SK-N-SH treated with all-trans-retinoic acid at 6 μM for 48 hours (cell line): ENCODE measurements around the gene NR1H4.

Experiments
- ATAC-seq: fragments of 200-7000 bp; cut with Tn5 transposase; 3 replicates; pipeline ENCODE4 v1.9.1; 2020; ENCODE audit warnings: mild to moderate bottlenecking, moderate library complexity
- ARNTL ChIP-seq: fragments of 450-650 bp; formaldehyde crosslinking; IDR thresholded peaks from 2 replicates; pipeline ENCODE4 v1.5.0; 2020; ENCODE audit warnings: low read depth, mild to moderate bottlenecking, moderate library complexity, borderline replicate concordance
- BACH2 ChIP-seq: fragments of 250-450 bp; sonication (Bioruptor Pico); IDR thresholded peaks from 2 replicates; pipeline ENCODE4 v1.9.0; 2021; ENCODE audit warnings: mild to moderate bottlenecking, borderline replicate concordance
- CSDC2 ChIP-seq: fragments of 250-450 bp; sonication (Bioruptor Pico); IDR thresholded peaks from 2 replicates; pipeline ENCODE4 v1.5.0; 2020; ENCODE audit warnings: mild to moderate bottlenecking, moderate library complexity
- ESRRG ChIP-seq: fragments of 250-450 bp; sonication (Bioruptor Pico); IDR thresholded peaks from 2 replicates; pipeline ENCODE4 v1.6.1; 2021; ENCODE audit warnings: mild to moderate bottlenecking
- GLIS3 ChIP-seq: fragments of 250-450 bp; sonication (Bioruptor Pico); IDR thresholded peaks from 2 replicates; pipeline ENCODE4 v1.5.0; 2020; ENCODE audit warnings: mild to moderate bottlenecking, moderate library complexity
- ISL1 ChIP-seq: fragments of 250-450 bp; sonication (Bioruptor Pico); IDR thresholded peaks from 2 replicates; pipeline ENCODE4 v2.1.2; 2022; ENCODE audit warnings: mild to moderate bottlenecking, moderate library complexity
- OSR1 ChIP-seq: fragments of 250-450 bp; sonication (Bioruptor Pico); IDR thresholded peaks from 2 replicates; pipeline ENCODE4 v1.8.0; 2022; ENCODE audit warnings: moderate library complexity, mild to moderate bottlenecking, inconsistent platforms
- RARB ChIP-seq: fragments of 250-450 bp; sonication (Bioruptor Pico); IDR thresholded peaks from 2 replicates; pipeline ENCODE4 v1.8.0; 2021; ENCODE audit warnings: mild to moderate bottlenecking, moderate library complexity
- SNAI2 ChIP-seq: fragments of 250-450 bp; sonication (Bioruptor Pico); IDR thresholded peaks from 2 replicates; pipeline ENCODE4 v1.5.0; 2020; ENCODE audit warnings: mild to moderate bottlenecking, moderate library complexity
- TCF4 ChIP-seq: fragments of 250-450 bp; sonication (Bioruptor Pico); IDR thresholded peaks from 2 replicates; pipeline ENCODE4 v1.8.0; 2021; ENCODE audit warnings: mild to moderate bottlenecking, moderate library complexity, borderline replicate concordance
- TOX ChIP-seq: fragments of 250-450 bp; sonication (Bioruptor Pico); IDR thresholded peaks from 2 replicates; pipeline ENCODE4 v1.8.0; 2021; ENCODE audit warnings: mild to moderate bottlenecking, moderate library complexity, borderline replicate concordance
- ZC3H10 ChIP-seq: fragments of 250-450 bp; sonication (Bioruptor Pico); IDR thresholded peaks from 2 replicates; pipeline ENCODE4 v1.5.1; 2021; ENCODE audit warnings: mild to moderate bottlenecking, moderate library complexity
- ZNF565 ChIP-seq: fragments of 450-650 bp; formaldehyde crosslinking; conservative IDR thresholded peaks from 2 replicates; pipeline ENCODE4 v1.5.0; 2020; ENCODE audit warnings: low read depth, mild to moderate bottlenecking, moderate library complexity
- TF ChIP-seq, protein P1 (sequence below): fragments of 250-450 bp; sonication (Bioruptor Pico); IDR thresholded peaks from 2 replicates; pipeline ENCODE4 v1.8.0; 2021; ENCODE audit warnings: low read depth, mild to moderate bottlenecking, moderate library complexity, borderline replicate concordance
- TF ChIP-seq, protein P2 (sequence below): fragments of 250-450 bp; sonication (Bioruptor Pico); IDR thresholded peaks from 2 replicates; pipeline ENCODE4 v1.8.0; 2020; ENCODE audit warnings: mild to moderate bottlenecking, moderate library complexity, borderline replicate concordance
- TF ChIP-seq, protein P3 (sequence below): fragments of 250-450 bp; sonication (Bioruptor Pico); IDR thresholded peaks from 2 replicates; pipeline ENCODE4 v1.5.0; 2020; ENCODE audit warnings: mild to moderate bottlenecking, moderate library complexity
- TF ChIP-seq, protein P4 (sequence below): fragments of 250-450 bp; sonication (Bioruptor Pico); IDR thresholded peaks from 2 replicates; pipeline ENCODE4 v1.5.1; 2020; ENCODE audit warnings: low read depth, mild to moderate bottlenecking, moderate library complexity

The NR1H4 gene

DNA sequence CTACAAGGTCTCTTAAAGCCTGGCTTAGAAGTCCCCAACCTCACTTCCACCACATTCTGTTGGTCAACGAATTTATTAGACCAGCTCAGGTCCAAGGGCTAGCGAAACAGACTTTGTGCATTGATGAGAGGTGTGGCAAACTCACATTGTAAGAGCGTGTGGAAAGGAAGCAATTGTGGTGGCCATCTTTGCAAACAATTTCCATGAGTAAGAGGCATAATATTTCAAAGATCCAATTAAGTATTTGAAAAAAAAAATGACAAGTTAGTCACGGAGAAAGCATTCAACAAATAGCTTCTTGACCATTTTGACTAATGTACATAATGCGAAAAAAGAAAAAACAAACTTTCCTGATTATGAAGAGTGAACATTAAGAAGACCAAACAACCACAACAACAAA, 7.4 kb downstream of the NR1H4 start:
- TF ChIP-seq ZC3H10 (CRISPR knock-in tag), result no peak
- no peak for TF ChIP-seq GLIS3 (CRISPR knock-in tag)
- no peak for TF ChIP-seq OSR1 (CRISPR knock-in tag)
- TF ChIP-seq ZNF565 (CRISPR knock-in tag), result no peak
- TF ChIP-seq, protein P1, sequence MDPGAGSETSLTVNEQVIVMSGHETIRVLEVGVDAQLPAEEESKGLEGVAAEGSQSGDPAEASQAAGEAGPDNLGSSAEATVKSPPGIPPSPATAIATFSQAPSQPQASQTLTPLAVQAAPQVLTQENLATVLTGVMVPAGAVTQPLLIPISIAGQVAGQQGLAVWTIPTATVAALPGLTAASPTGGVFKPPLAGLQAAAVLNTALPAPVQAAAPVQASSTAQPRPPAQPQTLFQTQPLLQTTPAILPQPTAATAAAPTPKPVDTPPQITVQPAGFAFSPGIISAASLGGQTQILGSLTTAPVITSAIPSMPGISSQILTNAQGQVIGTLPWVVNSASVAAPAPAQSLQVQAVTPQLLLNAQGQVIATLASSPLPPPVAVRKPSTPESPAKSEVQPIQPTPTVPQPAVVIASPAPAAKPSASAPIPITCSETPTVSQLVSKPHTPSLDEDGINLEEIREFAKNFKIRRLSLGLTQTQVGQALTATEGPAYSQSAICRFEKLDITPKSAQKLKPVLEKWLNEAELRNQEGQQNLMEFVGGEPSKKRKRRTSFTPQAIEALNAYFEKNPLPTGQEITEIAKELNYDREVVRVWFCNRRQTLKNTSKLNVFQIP, result no peak
- TF ChIP-seq, protein P2, sequence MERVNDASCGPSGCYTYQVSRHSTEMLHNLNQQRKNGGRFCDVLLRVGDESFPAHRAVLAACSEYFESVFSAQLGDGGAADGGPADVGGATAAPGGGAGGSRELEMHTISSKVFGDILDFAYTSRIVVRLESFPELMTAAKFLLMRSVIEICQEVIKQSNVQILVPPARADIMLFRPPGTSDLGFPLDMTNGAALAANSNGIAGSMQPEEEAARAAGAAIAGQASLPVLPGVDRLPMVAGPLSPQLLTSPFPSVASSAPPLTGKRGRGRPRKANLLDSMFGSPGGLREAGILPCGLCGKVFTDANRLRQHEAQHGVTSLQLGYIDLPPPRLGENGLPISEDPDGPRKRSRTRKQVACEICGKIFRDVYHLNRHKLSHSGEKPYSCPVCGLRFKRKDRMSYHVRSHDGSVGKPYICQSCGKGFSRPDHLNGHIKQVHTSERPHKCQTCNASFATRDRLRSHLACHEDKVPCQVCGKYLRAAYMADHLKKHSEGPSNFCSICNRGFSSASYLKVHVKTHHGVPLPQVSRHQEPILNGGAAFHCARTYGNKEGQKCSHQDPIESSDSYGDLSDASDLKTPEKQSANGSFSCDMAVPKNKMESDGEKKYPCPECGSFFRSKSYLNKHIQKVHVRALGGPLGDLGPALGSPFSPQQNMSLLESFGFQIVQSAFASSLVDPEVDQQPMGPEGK (CRISPR knock-in tag), result no peak
- TF ChIP-seq, all 23 proteins: peak for 0
- no peak for ATAC-seq

DNA sequence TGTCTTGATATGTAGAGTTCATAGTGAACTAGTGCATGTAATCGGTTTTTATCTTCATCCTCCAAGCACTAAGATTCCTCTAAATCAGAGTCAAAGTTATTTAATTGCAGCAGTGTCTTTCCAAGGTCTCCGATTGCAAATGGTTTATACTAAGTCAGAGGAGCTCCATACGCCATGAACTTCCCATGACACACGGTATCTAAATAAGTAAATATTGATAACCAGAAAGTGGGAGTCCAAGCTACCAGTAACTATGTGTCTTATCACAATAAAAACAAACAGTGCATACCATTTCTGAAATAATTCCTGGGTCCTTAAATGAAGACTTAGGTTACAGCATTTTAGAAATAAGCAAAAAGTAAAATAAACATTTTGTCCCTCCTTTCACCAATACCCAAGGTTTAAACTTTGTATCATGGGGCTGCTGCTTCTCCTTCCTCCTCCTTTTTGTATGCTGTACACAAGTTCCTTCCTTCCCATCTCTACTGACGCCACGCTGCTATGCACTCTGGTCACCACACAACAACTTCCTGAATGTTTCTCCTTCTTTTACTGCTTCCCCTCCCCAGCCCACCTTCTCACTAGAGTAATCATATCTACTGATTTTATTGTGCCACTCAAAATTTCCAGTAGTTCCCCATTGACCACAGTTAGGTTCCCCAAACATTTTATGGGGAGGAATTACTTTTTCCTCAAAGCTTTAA, 10.7 kb downstream of the NR1H4 start:
- ATAC-seq, result no peak
- TF ChIP-seq SNAI2 (no peak), TCF4 (CRISPR knock-in tag) (no peak), RARB (CRISPR knock-in tag) (no peak), ZC3H10 (CRISPR knock-in tag) (no peak), CSDC2 (CRISPR knock-in tag) (no peak), BACH2 (no peak), GLIS3 (CRISPR knock-in tag) (no peak)
- TF ChIP-seq, protein P3, sequence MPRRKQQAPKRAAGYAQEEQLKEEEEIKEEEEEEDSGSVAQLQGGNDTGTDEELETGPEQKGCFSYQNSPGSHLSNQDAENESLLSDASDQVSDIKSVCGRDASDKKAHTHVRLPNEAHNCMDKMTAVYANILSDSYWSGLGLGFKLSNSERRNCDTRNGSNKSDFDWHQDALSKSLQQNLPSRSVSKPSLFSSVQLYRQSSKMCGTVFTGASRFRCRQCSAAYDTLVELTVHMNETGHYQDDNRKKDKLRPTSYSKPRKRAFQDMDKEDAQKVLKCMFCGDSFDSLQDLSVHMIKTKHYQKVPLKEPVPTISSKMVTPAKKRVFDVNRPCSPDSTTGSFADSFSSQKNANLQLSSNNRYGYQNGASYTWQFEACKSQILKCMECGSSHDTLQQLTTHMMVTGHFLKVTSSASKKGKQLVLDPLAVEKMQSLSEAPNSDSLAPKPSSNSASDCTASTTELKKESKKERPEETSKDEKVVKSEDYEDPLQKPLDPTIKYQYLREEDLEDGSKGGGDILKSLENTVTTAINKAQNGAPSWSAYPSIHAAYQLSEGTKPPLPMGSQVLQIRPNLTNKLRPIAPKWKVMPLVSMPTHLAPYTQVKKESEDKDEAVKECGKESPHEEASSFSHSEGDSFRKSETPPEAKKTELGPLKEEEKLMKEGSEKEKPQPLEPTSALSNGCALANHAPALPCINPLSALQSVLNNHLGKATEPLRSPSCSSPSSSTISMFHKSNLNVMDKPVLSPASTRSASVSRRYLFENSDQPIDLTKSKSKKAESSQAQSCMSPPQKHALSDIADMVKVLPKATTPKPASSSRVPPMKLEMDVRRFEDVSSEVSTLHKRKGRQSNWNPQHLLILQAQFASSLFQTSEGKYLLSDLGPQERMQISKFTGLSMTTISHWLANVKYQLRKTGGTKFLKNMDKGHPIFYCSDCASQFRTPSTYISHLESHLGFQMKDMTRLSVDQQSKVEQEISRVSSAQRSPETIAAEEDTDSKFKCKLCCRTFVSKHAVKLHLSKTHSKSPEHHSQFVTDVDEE (CRISPR knock-in tag), result no peak

DNA sequence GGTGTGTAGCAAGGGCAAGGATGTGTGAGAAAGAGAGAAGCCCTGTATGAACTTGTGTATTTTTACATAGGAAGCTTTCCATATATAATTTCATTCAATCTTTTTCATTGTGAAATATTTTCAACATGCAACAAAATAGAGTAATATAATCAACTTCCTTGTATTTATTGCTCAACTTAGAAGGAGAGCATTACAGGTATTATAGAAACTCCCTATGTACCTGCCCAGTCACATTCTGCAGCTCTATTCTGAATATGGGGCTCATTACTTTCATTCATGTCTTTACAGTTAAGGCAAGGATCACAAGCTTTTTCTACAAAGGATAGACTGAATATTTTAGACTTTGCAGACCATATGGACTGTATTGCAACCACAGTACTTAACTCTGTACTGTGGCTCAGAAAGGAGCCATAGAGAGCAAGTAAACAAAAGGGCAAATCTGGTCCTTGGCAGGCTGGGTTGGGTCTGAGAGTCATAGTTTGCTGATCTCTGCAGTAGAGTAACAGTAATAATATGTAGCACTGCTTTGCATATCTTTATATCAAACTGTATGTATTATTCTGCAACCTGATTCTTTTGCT, 11.3 kb downstream of the NR1H4 start:
- no peak for ATAC-seq
- no peak for TF ChIP-seq SNAI2
- TF ChIP-seq CSDC2 (CRISPR knock-in tag), result no peak
- TF ChIP-seq GLIS3 (CRISPR knock-in tag), result no peak
- TF ChIP-seq, protein P4, sequence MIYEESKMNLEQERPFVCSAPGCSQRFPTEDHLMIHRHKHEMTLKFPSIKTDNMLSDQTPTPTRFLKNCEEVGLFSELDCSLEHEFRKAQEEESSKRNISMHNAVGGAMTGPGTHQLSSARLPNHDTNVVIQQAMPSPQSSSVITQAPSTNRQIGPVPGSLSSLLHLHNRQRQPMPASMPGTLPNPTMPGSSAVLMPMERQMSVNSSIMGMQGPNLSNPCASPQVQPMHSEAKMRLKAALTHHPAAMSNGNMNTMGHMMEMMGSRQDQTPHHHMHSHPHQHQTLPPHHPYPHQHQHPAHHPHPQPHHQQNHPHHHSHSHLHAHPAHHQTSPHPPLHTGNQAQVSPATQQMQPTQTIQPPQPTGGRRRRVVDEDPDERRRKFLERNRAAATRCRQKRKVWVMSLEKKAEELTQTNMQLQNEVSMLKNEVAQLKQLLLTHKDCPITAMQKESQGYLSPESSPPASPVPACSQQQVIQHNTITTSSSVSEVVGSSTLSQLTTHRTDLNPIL, result no peak
- TF ChIP-seq ISL1, result no peak
- TF ChIP-seq, protein P3 (CRISPR knock-in tag), result no peak
- TF ChIP-seq TCF4 (CRISPR knock-in tag), result no peak
- TF ChIP-seq ESRRG, result no peak

DNA sequence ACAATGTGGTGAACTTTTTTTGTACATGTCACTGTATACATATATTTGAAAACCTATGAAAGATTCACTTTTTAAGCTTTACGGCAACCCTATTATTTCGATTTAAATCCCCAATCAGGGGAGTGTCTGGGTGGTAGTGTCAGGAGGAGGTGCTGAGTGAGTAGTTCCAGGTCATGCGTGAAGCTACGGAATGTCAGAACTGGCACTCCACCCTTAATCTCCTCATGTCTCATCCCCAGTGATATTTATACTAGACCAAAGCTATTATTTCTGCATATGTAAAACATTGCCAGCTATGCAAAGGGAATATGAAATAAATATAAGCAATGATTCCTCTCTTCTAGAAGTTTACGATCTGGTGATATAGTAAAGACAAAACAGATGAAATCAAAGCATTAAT, 12.3 kb downstream of the NR1H4 start:
- TF ChIP-seq, protein P2 (CRISPR knock-in tag), result no peak
- no peak for TF ChIP-seq TOX (CRISPR knock-in tag)
- no peak for TF ChIP-seq ARNTL (CRISPR knock-in tag)
- TF ChIP-seq TCF4 (CRISPR knock-in tag), result no peak
- no peak for TF ChIP-seq GLIS3 (CRISPR knock-in tag)
- ATAC-seq, result no peak
